GM19452 (cell line): ENCODE results near the gene MAP1LC3A.

Experiments used
- ATAC-seq: cut with Tn5 transposase; IDR thresholded peaks from one replicate; pipeline ENCODE4 v1.9.1; 2021; ENCODE audit not compliant: unreplicated experiment

The MAP1LC3A gene

GRCh38 chr20:34528921-34529297 lies 29.6 kb upstream of the MAP1LC3A start:
- ATAC-seq: no peak

GRCh38 chr20:34529742-34530141 lies 28.8 kb upstream of the MAP1LC3A start:
- no peak for ATAC-seq

DNA sequence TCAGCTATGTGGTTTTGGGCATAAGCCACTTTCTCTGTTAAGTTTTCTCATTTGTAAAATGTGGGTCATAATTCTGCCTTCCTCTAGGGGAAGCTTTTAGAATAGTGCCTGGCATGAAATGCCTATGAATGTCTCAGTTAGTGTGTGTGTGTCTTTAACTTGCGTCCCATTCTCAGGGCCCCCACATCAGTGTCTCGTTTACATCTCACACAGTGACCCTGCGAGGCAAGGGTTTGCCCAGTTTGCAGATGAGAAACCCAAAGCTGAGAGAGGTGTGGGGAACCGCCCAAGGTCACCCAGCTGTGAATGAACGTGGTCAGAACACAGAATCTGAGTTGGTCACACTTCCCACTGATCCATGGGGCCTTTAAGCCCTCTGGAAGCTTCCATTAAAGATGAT lies 28.2 kb upstream of the MAP1LC3A start:
- no peak for ATAC-seq

GRCh38 chr20:34531608-34532265 lies 26.8 kb upstream of the MAP1LC3A start:
- no peak for ATAC-seq

DNA sequence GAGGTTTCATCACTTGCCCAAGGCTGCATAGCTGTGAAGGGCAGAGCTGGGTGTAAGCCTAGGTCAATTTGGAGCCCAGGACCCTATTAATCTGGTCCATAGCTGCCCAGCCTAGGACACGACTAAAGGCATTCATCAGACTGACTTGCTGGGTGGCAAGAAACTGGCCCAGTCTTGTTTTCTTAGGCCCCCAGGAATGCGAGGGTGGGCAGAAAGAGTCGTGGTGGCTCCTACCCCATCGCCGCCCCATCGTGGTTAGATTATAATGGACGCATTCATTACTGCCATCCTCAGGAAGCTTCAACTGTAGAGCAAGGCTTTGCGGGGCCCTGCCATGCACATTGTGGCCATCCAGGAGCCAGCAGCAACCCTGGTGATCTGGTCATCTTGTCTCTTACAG lies 26.2 kb upstream of the MAP1LC3A start:
- no peak for ATAC-seq

DNA sequence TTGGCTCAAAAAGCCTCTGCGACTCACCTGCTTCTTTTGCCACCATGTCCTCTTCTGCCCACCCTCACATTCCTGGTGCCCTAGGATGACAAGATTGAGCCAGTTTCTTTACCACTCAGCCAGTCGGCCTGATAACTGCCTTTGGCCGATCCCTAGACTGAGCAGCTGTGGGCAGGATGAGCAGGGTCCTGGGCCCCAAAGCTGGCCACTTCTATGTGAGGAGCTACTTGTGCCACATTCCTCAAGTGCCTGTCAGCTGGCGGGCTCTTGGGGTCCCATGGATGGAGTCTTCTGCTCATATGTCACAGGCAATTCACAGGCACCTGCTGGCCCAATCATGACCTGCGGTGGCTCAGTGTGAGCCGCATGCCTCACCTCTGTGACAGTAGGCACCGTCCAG lies 25.8 kb upstream of the MAP1LC3A start:
- ATAC-seq: no peak

GRCh38 chr20:34534391-34535165 lies 23.9 kb upstream of the MAP1LC3A start:
- no peak for ATAC-seq

DNA sequence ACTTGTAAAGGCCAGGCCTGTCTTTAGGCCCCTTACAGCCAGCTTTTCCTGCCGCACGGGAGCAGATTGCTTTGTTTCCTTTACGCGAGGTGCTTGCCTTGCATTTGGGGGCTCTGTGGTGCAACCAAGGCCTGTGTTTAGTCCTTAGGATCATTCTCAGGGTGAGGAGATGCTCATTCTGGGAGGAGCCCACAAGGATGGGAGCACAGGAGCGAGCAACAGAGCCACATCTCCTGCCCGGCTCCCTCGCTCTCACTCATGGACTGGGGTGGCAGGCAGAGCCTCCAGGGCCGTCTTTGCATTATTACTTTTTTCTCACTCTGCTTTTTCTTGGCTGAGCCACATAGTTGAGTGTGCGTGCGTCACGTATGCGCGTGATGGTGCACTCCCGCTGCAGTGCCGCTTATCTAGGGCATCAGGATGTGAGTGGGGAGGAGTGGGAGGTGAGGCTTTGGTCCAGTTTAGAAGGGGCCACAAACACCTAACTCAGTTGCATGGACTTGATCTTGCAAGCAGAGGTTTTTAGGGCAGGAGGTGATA lies 23.1 kb upstream of the MAP1LC3A start:
- no peak for ATAC-seq

- no peak for ATAC-seq
These were observed 22.7 kb upstream of the MAP1LC3A start for GRCh38 chr20:34535857-34536256.

DNA sequence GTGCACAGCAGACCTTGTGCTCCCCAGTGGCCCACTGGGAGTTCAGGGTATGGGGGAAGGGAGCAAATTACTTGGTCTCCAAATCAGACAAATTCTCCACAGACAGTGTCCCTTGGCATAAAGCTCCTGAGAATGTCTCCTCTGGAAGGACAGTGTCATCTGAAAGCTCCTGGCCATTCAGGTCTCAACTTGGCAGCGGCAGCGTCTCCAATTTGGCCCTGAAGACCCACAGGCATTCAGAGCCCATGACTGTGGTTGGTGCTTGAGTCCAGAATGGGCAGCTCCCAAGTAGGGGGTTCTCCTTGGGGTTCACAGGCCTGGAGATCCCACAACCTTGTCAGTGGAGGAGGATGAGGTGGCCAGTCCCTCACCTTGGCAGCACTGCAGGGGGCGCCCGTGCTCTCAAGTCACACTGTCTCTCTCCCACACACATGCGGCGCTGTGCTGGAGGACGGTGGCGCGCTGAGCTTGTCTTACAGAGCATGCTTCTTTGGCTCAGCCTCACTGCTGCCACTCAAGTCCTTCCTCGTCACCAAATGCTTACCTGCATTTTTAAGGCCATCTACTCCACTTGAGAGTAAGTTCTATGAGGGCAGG lies 21.6 kb upstream of the MAP1LC3A start:
- no peak for ATAC-seq

DNA sequence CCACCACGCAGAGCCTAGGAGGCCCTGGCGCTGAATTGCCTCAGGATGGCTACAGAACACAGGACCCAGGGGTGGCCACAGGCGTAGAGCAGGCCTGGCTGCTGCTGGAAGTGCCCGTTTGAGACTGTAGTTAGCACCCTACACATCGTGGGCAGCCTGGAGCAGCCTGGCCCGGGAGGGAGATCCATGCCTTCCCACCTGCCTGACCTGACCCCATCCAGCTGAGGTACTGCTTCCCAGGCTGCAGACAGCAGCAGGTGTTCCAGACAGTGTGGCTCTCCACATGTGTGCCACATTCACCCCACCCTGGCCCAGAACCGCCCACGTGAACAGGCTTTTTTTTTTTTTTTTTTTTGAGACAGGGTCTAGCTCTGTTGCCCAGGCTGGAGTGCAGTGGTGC lies 20.9 kb upstream of the MAP1LC3A start:
- ATAC-seq: no peak

DNA sequence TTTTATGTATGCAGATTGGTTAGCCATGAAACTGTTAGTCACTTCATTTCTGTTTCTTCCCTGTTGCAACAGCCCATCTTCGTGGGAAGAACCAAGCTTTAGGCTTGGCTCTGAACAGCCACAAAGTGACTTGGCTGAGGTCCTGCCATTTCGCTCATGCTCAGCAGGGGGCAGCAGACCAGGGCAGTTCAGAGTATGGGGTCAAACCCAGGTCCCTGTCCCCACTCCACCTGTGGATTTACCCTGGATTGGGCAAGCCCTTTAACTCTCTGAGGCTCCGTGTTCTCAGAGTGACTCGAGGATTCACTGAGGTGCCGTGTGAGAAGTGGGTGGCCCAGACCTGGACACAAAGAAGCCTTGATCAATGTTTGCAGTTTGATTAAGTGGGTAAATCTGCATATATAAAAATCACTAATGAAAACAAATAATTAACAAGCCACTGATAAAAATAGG lies 19.8 kb upstream of the MAP1LC3A start:
- ATAC-seq: no peak

DNA sequence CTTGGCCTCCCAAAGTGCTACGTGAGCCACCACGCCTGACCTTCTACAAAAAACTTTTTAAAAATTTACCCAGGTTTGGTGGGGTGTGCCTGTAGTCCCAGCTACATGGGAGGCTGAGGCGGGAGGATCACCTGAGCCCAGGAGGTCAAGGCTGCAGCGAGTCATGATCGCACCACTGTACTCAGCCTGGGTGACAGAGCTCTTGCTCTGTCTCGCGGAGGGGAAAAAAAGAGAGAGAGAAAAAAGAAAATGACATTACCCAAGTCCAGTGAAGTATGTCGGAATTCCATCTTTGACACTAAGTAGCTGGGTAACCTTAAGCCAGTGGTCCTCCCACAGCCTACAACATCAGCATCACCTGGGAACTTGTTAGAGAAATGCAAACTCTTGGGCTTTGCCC lies 18.8 kb upstream of the MAP1LC3A start:
- no peak for ATAC-seq

GRCh38 chr20:34540596-34541263 lies 17.8 kb upstream of the MAP1LC3A start:
- ATAC-seq: no peak

- no peak for ATAC-seq
These were observed 17.1 kb upstream of the MAP1LC3A start for GRCh38 chr20:34541264-34541901.

DNA sequence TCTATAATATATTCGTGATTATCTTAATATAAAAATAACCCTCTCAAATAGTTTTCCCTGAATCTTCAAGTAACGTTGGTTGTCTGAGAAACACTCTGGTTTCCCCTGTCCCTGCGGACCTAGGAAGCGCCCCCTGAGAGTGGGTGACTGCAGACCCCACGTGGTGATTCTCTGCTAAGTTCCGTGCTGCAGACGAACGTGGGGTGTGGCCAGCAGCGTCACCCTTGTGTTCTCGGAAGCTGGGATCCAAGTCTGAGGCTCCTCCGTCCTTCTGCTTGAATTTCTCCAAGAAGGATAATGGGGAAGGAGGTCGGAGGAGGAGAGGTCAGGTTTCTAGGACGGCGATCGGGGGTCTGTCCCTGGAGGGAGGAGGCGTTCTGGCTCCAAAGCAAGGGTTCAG lies 16.6 kb upstream of the MAP1LC3A start:
- ATAC-seq: no peak

DNA sequence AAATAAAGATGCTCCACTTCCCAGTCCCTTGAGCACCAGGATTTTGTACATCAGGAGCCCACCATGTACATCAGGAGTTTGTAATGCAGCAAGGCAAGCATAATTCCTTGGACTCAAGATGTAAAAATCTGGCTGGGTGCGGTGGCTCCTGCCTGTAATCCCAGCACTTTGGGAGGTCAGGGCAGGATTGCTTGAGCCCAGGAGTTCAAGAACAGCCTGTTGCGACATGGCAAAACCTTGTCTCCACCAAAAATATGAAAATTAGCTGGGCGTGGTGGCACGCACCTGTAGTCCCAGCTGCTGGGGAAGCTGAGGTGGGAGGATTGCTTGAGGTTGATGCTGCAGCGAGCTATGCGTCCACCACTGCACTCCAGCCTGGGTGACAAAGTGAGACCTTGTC lies 16.1 kb upstream of the MAP1LC3A start:
- ATAC-seq: no peak

GRCh38 chr20:34543463-34544056 lies 15.0 kb upstream of the MAP1LC3A start:
- ATAC-seq: no peak

GRCh38 chr20:34544109-34544796 lies 14.3 kb upstream of the MAP1LC3A start:
- no peak for ATAC-seq

DNA sequence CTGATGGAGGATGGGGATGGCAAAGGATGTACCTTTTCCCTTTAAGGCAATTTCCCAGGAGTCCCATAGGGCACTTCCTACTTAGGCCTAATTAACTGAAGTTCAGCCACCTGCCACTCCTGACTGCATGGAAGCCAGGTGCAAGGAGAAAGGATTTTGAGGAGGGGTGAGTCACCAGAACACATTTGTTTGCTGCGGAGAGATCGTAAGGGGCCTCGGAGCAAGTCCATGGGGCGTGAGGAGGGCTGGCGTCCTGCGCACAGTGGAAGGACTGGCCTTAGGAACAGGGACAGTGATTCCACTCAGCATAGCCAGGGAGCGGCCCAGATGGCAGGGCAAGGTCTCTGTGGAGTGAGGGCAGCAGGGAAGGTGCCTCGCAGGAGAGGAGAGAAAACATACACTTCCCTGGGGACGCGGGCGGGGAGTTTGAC lies 11.8 kb upstream of the MAP1LC3A start:
- ATAC-seq: no peak
